Stimulated activated CD4-positive, alpha-beta T cell treated with anti-CD3 and anti-CD28 coated beads, Interleukin-2, amount 100 ng/mL, for 48 hours (primary cell): ENCODE data around the gene CTDSPL.

Experiments
- DNase-seq, 2 donors: peaks; one replicate each; pipeline ENCODE4 v3.0.0-alpha.2; 2020

The CTDSPL gene

GRCh38 chr3:38005076-38006020, 143.7 kb downstream of the CTDSPL start:
- no peak for DNase-seq

DNA sequence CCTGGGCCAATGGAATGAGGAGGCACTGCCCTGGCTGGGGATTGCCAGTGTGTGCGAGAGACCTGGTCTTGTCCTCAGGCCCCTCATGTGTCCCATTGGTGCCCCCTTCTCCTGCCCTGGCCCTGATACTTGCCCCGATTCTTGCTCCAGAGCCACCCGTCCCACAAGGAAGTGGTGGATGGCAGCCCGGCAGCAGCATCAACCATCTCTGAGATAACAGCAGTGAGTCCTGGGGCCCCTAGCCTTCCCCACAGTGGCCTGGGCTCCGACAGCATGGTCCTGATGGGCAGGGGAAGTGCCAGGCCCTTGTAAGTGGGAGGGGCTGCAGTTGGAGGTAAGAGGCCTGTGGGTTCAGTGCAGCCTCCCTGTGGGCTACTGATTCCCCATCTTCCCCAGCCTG, 144.4 kb downstream of the CTDSPL start:
- no peak for DNase-seq

DNA sequence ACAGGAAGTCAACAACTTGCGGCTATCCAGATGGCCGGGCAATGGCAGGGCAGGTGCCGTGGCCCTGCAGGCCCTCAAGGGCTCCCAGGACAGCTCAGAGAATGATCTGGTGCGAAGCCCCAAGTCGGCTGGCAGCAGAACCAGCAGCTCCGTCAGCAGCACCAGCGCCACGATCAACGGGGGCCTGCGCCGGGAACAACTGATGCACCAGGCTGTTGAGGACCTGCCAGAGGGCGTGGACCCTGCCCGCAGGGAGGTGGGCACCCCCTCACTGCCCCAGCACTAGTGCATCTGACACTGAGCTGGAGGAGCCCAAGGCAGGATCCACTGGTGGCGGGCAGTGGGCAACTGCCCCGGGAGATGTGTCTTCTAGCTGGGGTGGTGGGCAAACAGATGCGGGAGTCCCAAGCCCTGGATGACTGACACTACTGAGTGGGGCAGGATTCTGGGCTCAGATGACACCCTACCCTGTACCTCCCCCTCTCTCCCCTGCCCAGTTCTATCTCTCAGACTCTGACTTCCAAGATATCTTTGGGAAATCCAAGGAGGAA, 144.8 kb downstream of the CTDSPL start:
- DNase-seq: no peak

DNA sequence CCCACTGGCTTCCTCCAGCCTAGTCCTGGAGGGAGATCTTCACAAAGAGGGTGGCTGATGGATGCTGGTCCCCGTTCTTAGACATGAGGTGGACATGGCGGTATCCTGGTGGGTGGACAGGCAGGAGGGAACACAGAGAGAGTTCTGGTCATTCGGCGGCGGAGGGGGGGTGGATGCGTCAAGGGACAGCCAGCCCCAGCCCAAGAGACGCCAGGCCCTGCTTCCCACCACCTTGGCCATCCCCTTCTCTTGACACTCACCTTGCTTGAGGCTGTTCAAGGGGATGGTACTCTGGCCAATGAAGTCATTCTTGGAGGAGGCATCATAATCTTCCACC, 146.0 kb downstream of the CTDSPL start:
- no peak for DNase-seq

GRCh38 chr3:38008191-38008701, 146.6 kb downstream of the CTDSPL start:
- no peak for DNase-seq

DNA sequence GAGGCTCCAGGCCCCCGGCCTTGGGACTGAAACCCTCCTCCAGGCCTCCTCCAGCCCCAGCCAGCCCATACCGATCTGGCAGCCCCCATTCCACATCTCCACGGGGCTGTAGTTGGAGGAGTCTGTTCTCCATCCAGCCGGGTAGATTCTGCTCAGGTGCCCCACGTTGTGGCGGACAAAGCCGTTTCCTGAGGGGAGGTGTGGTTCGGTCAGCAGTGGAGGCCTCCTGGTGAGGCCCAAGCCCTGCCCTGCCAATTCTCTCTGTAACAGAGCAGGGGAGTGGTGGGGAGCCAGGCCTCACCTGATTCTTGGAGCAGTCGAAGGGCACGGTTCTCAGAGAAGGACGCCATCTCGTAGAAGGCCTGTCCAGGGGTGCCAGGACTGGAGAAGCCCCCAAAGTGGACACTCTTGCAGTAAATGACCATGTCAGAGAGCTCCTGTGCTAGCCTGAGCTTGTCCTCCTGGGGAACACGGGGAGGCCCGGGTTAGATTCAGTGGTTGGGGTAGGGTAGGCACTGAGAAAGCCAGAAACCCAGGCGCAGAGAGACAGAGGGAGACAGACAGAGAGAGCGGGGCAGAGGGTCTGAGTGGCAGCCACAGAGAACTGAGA, 147.4 kb downstream of the CTDSPL start:
- DNase-seq: no peak

DNA sequence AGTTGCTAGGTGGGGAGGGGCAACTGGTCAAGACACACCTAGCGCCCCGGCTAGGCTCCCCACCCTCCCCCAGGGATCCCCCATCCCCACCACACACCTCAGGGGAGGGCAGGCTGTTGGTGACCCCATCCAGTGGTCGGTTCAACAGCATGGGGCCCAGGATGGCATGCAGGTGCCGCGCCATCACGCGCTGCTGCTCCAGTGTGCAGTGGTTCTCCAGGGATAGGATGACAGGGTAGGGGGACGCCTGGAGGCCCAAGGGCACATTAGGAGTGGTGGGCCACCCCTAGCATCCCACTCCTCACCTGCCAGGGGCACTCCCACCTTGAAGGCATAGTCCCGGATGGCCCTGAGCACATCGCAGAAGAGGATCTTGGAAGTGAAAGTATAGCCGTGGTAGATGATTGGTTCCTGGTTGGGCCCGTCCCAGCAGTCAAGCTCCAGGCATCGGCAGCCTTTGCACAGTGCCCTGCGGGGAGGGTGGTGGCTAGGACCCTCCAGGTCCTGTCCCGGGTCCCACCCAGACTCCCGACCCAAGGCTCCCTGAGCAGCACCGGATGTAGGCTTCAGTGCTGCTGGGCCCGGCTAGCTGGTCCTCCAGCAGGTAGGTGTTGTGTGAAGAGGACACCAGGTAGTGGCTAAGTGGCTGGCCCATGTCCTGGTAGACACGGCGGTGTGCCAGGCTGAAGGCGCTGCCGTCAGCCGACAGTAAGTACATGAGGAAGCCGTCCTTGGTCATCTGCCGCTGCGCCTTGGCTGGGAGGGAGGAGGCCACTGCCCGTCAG, 148.3 kb downstream of the CTDSPL start:
- DNase-seq: no peak

GRCh38 chr3:38011111-38011510, 149.4 kb downstream of the CTDSPL start:
- DNase-seq: no peak

GRCh38 chr3:38015485-38015884, 153.8 kb downstream of the CTDSPL start:
- no peak for DNase-seq

GRCh38 chr3:38015984-38016383, 154.3 kb downstream of the CTDSPL start:
- no peak for DNase-seq

GRCh38 chr3:38016410-38016809, 154.7 kb downstream of the CTDSPL start:
- no peak for DNase-seq

- DNase-seq: no peak
Observed at GRCh38 chr3:38016847-38017444, 155.3 kb downstream of the CTDSPL start.

DNA sequence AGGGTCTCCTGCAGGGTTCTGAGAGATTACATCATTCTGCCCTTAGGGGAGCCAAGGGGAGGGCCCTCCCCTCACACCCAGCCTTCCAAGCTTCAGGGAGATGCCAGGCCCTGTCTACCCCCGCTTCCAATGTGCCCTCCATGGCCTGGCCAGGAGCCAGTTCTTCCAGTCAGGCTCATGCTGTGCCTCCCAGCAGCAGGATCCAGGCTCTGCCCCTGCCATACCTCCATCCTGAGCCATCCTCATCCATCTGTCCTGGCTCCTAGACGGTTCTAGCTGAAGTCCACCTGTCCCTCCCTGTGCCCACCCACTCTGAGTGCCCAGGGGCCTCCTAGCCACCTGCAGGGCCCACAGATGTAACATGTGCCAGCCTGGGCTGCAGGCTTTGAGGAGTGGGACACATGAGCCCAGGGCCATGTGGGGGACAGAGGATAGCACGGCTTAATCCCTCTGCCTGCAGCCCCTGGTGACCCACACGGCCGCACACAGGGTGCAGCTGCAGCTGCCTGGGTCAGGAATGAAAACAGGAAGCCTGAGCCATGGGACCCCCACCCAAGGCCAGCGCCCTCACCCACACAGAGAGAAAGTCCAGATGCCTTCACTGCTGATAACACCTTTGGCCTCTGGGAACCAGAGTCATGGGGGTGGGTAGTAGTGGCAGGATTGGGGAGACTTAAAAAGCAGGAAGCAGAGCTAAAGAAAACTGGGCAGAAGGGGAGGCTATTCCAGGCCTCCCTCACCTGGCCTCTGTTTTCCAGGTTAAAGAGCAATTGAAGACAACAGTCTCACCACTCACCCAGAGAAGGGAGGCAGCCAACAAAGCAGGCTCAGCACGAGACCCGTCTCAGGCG, 156.0 kb downstream of the CTDSPL start:
- DNase-seq: no peak

DNA sequence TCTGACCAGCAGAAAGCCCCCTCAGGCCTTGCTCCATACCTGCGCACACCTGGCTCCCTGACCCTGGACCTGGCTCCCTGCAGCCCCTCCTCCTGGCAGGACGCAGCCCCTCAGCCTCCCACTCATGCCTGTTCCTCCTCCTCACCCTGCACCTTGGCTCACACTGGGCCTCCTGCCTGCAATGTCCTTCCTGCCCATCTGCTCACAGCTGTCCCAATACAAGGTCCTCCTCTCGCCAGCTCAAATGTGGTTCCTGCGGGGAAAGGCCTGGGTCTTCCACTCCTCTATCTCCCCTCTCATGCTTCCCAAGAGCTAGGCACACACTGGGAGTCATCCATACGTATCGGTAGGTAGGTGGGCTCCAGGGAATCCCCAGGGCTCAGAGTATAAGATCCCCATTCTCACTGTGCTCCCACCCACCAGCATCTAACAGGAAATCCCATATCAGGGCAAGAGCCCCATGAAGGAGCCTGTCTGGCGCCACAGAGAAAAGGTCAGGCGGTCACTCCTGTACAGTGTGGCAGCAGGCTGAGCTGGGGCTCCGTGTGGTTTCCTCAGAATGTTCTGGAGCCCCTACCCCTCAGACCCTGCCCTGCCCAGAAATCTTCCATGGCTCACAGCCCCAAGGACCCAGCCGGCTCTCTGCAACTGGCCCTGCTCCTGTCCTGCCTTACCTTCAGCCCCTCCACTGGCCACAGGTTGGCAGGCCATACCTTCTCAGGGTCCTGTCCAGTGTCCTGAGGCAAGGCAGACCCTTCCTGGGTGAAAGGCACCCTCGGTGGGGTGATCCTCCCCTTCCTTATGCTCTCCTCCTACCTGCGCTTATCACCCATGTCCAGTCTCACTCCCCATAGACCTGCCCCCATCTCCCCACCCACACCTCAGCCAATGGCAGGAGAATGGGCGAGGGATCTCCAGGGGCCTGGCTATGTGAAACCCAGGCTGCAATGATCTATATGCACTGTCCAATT, 156.9 kb downstream of the CTDSPL start:
- DNase-seq: no peak

- DNase-seq: no peak
Observed at GRCh38 chr3:38019658-38020341, 158.1 kb downstream of the CTDSPL start.

DNA sequence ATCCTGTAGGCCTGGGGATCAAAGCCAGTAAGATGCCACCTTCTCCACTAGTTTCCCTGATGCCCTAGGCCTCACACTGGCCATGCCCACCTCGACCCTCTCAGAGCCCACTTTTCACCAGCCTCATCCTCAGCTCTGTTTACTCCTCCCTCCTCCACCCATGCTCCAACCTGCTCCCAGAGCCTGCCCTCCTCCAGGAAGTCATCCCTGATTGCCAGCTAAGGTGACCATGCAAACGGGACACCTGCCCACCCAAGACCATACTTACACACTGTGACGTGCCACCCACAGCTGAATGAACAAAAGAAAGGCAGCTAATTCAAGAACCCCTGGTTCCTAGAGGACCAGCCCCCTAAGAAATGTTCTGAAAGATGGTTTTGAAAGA, 158.7 kb downstream of the CTDSPL start:
- no peak for DNase-seq

DNA sequence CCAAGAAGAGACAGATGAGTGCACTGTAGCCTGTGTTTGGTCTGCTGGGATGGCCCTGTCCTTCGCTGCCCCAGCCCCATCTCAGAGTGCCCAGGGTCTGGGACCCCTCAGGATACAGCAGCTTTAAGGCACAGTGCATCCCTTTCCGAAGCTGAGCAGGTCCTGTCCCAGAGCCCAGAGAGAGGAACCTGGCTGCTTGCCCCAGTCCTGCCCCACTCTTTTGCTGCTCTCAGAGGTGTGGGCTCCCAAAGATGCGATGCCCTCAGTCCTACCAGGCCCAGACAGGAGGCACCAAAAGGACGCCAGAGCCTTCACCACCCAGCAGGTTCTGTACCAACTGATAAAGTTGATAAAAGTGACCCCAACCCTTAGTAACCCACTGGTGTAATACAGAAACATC, 159.5 kb downstream of the CTDSPL start:
- no peak for DNase-seq

DNA sequence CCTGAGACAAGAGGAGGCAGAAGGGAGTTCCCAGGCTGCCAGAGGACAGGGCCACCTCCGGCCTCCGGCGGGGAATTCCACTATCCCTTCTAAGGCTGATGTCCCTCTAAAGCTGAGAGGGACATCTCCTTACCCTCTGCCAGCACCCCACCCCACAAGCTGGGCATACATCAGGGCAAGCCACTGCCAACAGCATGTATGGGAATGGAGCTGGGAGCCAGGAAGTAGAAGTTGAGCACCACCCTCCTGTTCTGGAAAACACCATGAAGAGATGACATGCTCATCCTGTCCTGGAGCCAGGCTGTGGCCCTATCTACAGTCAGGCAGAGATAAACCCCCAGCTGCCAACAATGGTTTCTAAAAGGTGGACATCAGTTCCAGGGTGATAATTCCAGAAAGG, 160.6 kb downstream of the CTDSPL start:
- no peak for DNase-seq

DNA sequence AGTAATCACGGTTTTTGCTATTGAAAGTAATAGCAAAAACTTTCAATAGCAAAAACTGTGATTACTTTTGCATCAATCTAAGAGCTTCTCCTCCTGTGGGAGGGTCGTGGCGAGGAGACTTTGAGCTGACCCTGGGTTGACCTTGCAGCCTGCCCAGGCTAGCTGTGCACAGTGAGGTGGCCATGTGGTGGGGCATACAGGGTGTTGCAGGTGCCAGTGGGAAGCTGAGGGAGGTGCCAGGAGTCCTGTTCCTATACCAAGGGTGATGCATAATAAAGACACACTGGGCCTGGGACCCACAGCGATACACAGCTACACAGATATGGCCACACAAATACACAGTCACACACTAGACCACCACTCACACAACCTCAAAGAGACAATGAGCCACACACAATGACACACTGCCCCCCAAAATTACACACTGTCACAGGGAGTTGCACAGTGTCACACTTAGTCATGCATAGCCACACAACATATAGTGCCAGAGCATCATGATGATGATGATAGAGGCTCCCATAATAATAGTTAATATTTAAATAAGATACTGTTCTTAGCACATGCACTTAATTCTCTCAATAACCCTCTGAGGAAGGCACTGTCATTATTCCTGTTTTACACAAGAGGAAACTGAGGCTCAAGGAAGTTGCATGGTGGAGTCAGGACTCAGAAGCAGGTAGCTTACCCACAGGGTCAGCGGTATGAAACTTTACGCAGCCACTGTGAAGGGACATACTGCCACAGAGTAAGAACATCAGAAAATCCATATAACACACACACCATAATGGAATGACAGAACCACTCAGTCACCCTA, 161.4 kb downstream of the CTDSPL start:
- no peak for DNase-seq
